Activated CD8-positive, alpha-beta memory T cell treated with anti-CD3 and anti-CD28 coated beads, Interleukin-2, amount 50 U/mL, for 4 hours (primary cell): ENCODE results near the gene TMEM51.

Experiments used
- DNase-seq: peaks from one replicate; pipeline ENCODE4 v3.0.0-alpha.2; 2020

Gene TMEM51

GRCh38 chr1:15153184-15153841 lies at the start of gene TMEM51:
TMEM51 (plus strand) TSS chr1:15153747; CDS start chr1:15215088, 61,341 bp downstream.
- no peak for DNase-seq

- DNase-seq: no peak
Observed at GRCh38 chr1:15103906-15104305, 49.6 kb upstream of the TMEM51 start.

DNA sequence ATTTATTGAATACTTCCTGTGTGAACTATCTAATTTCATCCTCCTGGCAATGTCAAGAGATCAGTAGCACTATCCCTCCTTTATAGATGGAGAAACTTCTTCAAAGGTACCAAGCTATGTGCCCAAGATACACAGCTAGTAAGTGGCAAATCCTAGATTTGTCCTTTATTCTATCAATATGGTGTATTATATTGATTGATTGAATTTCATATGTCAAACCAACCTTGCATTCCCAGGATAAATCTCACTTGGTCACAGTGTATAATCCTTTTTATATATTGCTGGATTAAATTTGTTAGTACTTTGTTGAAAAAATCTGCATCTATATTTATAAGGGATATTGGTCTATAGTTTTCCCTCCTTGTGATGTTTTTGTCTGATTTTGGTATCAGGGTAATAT lies 48.8 kb upstream of the TMEM51 start:
- DNase-seq: no peak

- no peak for DNase-seq
Observed at GRCh38 chr1:15106608-15107007, 46.9 kb upstream of the TMEM51 start.

- DNase-seq: no peak
Observed at GRCh38 chr1:15107058-15107687, 46.4 kb upstream of the TMEM51 start.

GRCh38 chr1:15107911-15108310 lies 45.6 kb upstream of the TMEM51 start:
- DNase-seq: no peak

DNA sequence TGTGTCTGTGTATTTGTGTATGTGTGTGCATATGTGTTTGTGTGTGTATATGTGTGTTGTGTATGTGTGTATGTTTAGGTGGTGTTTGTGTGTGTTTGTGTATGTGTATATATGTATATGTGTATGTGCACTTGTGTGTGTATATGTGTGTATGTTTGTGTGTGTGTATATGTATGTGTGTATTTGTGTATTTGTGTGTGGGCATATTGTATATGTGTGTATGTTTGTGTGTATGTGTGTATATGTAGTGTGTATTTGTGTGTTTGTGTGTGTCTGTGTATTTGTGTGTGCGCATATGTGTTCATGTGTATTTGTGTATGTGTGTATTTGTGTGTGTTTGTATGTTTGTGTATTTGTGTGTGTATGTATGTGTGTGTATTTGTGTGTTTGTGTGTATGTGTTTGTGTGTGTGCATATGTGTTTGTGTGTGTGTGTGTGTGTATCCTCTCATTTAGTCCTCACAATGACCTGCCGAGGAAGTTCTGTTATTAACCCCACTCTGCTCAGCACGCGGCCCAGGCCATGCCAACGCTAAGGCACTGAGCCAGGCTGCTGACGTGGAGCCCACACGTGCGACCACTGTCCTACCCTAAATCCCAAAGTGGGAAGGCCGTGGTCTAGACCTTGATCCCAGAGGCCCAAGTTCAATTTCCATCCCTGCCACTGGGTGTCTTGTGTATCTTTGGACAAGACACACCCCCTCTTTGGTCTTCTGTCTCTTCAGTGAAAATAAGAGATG lies 43.2 kb upstream of the TMEM51 start:
- DNase-seq: no peak

GRCh38 chr1:15110867-15111230 lies 42.7 kb upstream of the TMEM51 start:
- DNase-seq: no peak

DNA sequence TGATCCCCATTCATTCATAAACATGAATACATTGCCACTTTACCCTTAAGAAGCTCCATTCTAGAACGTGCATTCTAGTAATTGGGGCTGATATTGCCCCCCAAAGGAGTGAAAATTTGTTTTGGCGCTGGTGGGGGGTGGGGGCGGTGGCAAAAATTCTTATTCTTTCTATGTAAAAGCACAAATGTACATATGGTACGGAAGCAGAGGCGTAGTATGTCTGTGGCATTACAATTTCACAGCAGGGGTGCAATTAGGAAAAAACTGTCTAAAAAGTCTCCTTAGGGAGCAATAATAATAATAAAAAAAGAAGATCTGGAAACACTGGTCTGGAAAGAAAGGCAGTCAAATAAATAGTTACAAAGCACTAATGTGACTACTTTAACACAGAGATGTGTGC lies 40.4 kb upstream of the TMEM51 start:
- DNase-seq: no peak

DNA sequence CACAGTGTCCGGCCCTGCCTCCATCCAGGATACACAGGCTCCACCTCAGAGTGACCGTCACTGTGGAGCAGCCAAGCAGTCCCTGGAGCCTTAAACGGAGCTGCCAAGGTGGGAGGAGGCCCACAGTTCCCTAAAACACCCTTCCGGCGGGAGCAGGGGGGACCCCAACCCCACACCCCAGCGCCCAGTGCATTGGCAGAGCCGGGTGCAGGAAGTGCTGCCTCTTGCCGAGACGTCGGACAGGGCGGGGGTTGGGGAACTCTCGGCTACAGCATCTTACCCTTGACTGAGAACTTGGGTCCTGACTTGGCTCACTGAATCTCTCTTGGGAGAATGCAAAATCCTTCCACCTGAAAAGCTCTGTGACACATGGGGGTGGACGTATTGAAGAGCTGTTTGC lies 38.7 kb upstream of the TMEM51 start:
- DNase-seq: no peak

- no peak for DNase-seq
Observed at GRCh38 chr1:15115542-15116330, 37.8 kb upstream of the TMEM51 start.

DNA sequence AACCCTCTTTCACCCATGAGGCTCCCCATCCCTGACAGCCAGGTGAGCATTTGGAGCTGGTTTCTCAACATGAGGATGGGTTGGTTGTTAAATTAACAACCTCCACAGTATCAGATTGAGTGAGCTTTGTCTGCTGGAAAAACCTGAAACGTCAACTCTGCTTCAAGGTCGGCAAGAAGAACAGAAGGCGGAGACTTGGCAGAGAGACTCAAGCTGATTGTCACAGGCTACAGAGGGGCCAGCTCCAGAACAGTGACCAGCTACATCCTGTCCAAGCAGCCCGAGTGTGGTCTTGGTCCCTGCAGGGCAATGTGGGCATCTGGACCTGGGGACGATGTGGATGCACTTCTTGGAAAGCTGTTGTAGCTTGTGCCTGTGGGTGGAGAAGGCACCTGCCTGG lies 36.6 kb upstream of the TMEM51 start:
- no peak for DNase-seq

GRCh38 chr1:15117671-15118325 lies 35.7 kb upstream of the TMEM51 start:
- DNase-seq: no peak

DNA sequence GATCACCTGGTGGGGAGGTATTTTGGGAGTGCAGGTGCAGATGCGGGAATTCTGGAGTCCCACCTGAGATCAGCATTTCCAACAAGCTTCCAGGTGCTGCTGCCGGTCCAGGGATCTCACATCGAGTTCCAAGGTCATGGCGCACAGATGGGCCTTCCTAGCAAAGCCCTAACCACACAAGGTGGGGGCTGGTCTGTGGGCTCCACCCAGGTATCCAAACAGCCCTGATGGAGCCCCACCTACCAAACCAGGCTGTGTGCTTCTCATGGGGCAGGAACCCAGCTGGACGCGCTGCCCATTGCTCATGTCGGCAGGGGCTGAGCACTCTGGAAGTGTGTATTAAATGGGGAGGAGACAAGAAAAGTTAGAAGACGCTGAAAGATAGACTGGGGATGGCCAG lies 35.0 kb upstream of the TMEM51 start:
- no peak for DNase-seq

GRCh38 chr1:15120251-15120945 lies 33.1 kb upstream of the TMEM51 start:
- no peak for DNase-seq

GRCh38 chr1:15122331-15122730 lies 31.2 kb upstream of the TMEM51 start:
- no peak for DNase-seq

GRCh38 chr1:15123270-15123669 lies 30.3 kb upstream of the TMEM51 start:
- DNase-seq: no peak

GRCh38 chr1:15123925-15124324 lies 29.6 kb upstream of the TMEM51 start:
- DNase-seq: no peak

GRCh38 chr1:15124362-15125100 lies 29.0 kb upstream of the TMEM51 start:
- no peak for DNase-seq

DNA sequence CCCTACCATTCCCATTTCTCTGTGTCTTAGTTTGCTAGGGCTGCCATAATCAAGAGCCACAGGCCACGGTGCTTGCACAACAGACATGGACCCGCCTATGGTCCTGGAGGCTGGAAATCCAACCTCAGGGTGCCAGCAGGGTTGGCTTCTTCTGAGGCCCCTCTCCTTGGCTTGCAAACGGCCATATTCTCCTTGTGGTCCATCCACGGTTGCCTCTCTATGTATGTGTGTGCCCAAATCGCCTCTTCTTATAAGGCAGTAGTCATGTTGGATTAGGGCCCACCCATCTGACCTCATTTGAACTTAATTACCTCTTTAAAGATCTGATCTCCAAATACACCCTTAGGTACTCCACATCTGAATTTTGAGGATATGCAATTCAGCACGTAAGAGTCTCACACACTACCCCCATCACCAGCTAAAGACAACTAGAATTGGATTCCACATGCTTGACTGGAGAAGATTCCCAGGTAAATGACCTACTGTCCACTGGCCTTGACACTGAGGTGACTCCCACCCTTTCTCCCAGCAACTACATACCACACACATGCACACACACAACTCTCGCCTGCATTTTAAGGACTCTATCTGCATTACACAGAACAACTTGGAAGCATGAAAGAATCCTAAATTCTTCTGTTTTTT lies 28.3 kb upstream of the TMEM51 start:
- no peak for DNase-seq

DNA sequence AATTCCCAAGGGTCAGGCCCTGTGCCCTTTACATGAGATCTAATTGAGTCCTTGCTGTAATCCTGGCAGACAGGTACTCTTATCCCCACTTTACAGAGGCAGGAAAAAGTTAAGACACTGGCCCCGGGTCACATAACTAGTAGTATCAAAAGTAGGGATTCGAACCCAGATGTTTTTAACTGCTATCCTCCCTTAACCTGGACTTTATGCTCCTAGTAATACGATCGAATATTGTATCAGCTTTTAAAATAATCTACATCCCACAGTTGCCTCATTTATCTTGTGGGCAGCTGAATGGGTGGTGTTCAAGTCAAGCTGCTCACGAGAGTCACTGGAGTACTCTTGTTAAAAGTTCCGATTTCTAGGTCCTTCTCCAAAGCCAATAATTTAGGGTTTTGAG lies 25.5 kb upstream of the TMEM51 start:
- no peak for DNase-seq
